SU-DHL-6 (cell line): ENCODE measurements around the gene CCPG1.

ENCODE experiments used
- EZH2phosphoT487 ChIP-seq: fragments of 200-600 bp; sonication (generic), shearing (Covaris generic); conservative IDR thresholded peaks from 2 replicates; pipeline ENCODE4 v1.6.1; 2018; ENCODE audit warnings: mild to moderate bottlenecking, antibody characterized with exemption, low read length, moderate library complexity, mixed read lengths
- TF ChIP-seq, protein P1 (sequence below): fragments of 200-600 bp; sonication (generic); IDR thresholded peaks from one replicate; pipeline ENCODE4 v1.5.1; 2017; ENCODE audit warnings: antibody characterized with exemption, mild to moderate bottlenecking, low read length, moderate library complexity; ENCODE audit not compliant: insufficient read depth, poor library complexity, severe bottlenecking

- TF ChIP-seq, protein P1, sequence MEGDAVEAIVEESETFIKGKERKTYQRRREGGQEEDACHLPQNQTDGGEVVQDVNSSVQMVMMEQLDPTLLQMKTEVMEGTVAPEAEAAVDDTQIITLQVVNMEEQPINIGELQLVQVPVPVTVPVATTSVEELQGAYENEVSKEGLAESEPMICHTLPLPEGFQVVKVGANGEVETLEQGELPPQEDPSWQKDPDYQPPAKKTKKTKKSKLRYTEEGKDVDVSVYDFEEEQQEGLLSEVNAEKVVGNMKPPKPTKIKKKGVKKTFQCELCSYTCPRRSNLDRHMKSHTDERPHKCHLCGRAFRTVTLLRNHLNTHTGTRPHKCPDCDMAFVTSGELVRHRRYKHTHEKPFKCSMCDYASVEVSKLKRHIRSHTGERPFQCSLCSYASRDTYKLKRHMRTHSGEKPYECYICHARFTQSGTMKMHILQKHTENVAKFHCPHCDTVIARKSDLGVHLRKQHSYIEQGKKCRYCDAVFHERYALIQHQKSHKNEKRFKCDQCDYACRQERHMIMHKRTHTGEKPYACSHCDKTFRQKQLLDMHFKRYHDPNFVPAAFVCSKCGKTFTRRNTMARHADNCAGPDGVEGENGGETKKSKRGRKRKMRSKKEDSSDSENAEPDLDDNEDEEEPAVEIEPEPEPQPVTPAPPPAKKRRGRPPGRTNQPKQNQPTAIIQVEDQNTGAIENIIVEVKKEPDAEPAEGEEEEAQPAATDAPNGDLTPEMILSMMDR = no peak
- no peak for TF ChIP-seq EZH2phosphoT487
Observed at GRCh38 chr15:55320238-55320550, 88.0 kb downstream of the CCPG1 start.
